Hematopoietic multipotent progenitor cell (in vitro differentiated cells): Measurements from ENCODE around the gene GDAP1L1. TPM values are rescaled to one million over a fixed set of nuclear protein-coding genes. Genes with fewer than 3 reads are reported as not detected.
A peak's percentile ranks its signal among the peaks of the same experiment; 100 is the strongest.

Experiments
- DNase-seq, 3 donors: peaks; one replicate each; pipeline ENCODE4 v3.0.0-alpha.2; 2011 to 2015; ENCODE audit warnings: low read depth in 2 of 3, low spot score in 2 of 3
- total RNA-seq: library from RNA; depleted of rRNA; stranded (reverse); fragments of >200 nt; gene quantifications from one replicate; pipeline ENCODE4 v1.2.3, GENCODE V29; 2012

Gene GDAP1L1
- not detected for total RNA-seq

DNA sequence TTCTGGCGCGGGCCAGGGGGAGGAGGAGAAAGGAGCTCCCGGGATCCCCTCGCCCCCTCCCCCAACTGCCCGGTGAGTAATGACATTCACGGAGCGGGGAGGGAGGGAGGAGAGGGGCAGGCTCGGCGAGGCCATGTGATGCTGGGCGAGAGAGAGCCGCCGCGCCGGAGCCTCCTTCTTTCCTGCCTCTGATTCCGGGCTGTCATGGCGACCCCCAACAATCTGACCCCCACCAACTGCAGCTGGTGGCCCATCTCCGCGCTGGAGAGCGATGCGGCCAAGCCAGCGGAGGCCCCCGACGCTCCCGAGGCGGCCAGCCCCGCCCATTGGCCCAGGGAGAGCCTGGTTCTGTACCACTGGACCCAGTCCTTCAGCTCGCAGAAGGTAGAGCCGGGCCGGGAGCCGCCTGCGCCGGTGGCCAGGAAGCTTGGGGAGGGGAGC lies at the start of gene GDAP1L1:
Gene GDAP1L1 (plus strand): TSS at position 178 of the 441 bp plus-strand sequence. CDS start 27 bp downstream, at position 205.
- DNase-seq, result no peak

DNA sequence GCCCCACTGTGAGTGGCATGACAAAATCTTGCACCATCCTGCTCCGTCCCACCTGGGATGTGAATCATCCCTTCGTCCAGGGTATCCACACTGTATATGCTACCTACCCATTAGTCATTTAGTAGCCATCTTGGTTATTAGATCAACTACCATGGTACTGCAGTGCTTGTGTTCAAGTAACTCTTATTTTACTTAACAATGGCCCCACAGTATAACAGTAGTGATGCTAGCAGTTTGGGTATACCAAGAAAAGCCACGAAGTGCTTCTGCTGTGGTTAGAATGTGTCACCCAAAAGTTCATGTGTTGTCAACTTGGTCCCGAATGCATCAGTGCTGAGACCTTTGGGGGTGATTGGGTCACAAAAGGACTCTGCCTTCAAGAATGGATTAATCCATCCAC lies 48.2 kb upstream of the GDAP1L1 start:
- no peak for DNase-seq

DNA sequence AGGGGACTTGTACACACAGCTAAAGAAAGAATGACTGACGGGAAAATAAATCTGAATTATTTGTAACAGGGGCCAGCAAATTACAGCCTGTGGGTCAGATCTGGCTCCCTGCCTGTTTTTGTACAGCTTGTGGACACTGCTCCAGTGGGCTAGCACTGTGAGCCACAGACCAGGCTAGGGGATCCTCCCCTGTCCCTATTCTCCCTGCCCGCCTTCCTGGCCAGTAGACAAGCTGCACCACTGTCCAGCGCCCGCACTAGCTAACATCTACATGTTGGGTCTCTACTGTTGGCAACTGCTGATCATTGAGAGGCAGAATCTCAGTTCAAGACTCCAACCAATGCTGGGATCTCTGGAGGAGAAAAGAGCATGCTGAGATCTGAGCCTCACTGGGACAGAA lies 47.2 kb upstream of the GDAP1L1 start:
- DNase-seq, result no peak

DNA sequence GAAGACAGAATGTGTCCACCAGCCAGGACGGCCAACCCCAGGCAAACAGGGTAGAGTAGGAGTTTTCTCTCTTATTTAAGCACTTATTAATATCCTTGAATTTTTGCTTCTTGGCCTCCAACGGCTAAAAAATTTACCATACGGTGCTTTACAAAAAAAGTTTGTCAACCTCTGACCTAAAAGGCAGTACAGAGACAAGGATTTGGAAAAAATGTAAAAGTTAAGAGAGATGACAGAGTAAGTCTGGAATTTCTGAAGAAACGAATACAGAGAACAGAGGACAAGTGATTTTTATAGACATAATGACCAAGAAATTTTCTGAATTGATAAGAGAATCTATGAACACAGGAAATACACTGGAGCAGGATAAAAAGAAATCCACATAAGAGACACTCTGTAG lies 46.7 kb upstream of the GDAP1L1 start:
- DNase-seq, result no peak

DNA sequence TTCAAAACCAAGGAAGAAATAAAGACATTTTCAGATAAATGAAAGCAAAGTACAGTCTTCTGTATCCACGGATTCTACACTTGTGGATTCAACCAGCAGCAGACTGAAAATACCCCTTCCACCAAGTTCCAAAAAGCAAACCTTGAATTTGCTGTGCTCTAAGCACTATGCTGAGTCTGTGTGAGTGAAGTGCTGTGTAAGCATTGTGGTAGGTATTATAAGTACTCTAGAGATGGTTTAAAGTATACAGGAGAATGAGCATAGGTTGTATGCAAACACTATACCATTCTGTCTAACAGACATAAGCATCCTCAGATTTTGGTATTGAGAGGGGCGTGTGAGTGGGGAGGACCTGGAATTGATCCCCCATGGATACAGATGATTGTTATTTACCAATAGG lies 46.1 kb upstream of the GDAP1L1 start:
- no peak for DNase-seq

DNA sequence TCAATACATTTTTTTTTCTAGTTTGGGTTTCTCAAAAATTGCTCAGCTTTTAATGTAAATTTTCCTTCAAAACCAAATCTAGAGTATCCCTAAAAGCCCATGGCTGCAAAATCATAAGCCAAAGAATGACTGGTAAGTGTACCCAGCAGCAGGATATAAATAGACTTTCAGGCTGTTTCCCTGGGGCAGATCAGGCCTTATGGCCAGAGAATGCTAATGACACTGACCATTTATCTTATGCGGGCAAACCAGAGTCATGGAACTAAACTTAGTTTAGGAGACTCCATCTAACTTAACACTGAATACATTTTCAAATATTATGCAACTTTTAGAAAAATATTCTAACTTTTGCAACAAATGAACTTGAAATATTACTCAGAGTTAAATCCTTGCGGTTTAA lies 43.9 kb upstream of the GDAP1L1 start:
- DNase-seq, result no peak

DNA sequence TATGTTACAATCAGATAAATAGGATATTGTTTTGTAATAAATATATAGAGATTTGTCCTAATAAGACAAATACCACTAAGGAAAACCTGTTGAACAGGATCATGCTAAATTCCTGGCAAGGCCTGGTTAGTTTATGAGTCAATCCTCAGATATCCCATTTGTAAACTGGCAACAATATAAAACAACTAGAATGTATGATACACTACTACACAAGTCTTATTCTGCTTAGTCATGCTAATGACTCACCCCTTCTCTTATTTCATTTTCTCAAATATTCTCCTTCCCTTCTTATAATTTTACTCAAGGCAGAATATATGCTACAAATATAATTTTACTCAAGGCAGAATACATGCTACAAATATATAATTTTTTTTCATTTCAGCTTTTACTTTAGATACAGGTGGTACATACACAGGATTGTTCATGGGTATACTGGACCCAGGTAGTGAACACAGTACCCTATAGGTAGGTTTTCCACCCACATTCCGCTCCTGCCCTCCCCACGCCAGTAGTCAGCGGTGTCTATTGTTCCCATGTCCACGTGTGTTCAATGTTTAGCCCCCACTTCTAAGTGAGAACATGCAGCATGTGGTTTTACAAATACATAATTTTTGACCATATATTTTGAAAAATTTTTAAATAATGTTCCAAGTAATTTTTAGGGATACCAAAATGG lies 42.8 kb upstream of the GDAP1L1 start:
- peak in 2 of 3 donors; percentile 36 to 51 for DNase-seq

DNA sequence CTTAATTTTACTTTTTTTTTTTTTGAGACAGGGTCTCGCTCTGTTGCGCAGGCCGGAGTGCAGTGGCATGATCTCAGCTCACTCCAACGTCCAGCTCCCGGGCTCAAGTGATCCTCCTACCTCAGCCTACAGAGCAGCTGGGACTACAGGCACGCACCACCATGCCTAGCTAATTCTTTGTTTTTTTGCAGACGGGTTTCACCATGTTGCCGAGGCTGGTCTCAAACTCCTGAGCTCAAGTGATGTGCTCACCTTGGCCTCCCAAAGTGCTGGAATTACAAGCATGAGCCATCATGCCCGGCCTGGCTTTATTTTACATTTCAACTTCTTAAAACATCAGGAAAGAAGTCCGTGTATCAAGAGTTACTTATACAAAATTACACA lies 42.3 kb upstream of the GDAP1L1 start:
- no peak for DNase-seq

DNA sequence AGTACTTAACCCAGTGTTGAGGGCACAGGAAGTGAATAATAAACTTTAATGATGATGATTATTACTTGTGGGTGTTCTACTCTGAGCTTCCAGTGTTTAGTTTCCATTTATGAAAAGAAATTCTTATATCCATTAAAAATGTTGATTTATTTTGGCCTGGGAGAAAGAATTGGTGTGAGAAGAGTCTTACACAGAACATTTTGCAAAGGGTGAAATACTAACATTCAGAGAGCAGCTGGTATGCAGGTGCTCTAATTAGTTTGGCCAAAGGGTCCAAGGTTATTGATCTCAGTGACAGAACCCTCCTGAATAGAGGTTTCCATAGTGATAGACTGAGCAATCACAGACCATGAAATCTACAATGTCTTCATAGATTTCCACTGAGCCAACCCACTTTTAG lies 41.0 kb upstream of the GDAP1L1 start:
- no peak for DNase-seq

DNA sequence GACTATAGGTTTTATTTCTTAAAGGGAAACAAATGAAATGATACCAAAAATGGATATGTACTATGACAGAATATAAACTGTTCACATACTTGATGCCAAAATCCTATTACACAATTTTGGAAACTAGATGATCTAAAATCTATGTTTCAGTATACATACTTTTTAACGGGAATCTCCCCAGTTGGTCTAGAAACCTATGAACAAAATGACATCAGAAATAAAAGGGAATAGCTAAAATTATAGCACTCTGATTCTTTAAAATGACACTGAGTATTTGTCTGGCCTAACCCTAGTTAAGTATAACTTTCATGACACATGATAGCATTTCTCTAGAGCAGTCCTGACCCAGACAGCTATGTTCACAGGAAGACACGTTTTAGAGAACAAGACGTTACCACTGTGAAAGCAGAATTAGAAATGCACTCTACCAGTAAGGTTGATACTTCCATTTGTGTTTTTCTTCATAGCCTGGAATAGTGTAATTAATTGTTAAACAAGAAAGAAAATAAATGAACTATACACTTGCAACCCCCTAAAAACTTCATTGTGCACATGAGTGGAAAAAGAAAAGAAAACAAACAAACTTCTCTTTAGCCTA lies 39.9 kb upstream of the GDAP1L1 start:
- no peak for DNase-seq

DNA sequence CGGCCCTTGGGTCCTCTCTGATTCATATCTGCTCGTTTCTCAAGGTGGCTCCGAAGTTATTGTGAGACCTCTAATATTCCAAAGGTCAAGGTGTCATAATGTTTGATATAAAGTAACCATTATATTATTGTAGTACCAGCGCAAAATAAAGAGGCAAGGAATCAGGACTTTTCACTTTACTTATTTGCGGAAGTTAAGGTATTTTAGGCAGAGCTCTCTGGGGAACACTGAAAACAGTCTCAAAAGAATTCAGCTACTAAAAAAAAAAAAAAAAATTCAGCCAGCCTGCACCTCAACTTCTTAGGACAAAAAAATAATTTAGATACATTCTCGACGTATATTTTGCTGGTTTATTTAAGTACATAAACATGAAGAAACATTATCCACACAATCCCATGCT lies 38.9 kb upstream of the GDAP1L1 start:
- no peak for DNase-seq

DNA sequence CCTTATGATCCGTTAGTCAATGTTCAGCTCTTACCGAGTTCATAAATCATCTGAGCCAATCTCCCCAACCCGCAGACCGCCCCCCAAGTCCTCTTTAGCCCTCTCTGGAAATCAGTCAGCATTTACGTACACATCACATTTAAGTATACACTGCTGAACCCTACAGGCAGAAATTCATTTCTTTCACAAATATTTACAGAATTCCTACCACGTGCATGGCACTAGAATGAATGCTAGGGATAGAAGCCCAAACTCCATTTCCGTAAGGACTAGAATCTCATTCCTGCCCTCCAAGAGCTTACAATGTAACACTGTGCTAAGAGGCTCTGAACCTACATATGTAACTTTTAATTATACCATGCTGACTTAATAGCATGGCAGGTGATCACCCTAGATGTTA lies 38.3 kb upstream of the GDAP1L1 start:
- DNase-seq, result peak in 2 of 3 donors; percentile 37 to 68

DNA sequence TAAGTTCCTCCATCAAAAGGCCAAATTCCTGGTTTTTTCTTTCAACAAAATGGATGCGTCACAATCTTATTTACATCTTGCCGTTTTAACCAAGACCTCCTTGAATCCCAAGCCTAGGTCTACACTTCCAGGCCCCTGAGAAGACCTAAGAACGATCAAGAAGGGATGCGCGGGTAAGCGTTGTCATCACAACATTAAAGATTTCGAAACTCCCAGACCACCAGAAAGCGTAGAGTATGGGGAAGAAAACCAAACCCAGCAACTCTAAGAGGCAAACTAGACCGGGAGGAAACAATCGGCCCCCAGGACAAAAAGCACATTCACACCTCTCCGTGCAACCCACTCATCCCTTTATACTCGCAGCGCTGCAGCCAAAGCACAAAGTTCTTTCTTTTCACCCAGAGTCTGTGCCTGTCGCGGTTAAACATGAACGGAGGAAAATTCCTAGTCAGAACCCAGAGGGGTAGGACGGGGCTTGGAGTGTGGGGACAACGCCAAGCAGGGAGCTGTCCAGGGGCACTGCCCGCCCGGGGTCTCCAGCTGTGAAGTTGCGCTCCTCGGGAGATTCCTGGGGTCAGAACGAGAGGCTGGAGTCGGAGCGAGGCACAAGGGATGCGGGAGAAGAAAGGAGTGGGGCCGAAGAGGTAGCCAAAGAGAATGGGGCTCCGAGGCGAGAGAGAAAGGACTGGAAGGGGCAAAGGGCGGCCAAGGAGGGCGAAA lies 37.3 kb upstream of the GDAP1L1 start:
- DNase-seq, result peak in 1 of 3 donors; percentile 28

DNA sequence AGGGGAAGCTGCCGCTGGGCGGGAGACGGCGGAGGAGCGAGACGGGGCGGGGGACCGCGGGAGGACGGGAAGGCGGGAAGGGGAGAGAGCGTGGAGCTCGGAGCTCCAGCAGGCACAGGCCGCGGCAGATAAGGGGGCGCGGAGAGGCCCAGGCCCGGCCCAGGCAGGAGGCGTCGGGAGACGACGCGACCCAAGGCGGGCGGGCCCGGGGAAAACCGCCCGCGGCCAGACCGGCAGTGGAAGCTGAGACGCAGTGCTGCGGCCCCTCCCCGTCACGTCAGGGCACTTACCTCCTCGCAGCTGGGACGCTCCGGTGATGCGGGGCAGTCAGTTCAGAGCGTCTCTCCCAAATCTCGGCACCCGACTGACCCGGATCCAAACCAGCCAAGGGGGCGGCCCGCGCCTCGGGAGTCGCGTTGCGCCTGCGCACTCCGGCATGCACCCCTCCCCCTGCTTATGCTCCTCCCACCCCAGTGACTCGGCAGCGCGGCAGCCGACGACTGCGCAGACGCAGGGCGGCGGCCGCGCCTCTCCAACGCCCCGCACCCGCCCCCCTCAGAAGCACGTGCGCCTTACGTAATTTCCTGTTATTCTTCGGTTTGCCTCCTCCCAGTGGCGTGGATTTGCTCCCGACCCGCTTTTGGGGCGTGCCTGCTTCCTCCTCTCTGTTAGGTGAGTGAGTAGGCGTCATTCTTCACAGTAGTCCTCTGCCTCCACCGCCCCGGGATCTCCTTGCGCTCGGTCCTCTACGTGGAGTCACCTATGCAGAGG lies 36.5 kb upstream of the GDAP1L1 start, which contains the start of gene OSER1:
Gene OSER1 (minus strand): TSS at position 366 of the 771 bp plus-strand sequence. CDS start 3,814 bp downstream, outside the sequence.
- DNase-seq, result peak; percentile 96 to 99 (median 98)

DNA sequence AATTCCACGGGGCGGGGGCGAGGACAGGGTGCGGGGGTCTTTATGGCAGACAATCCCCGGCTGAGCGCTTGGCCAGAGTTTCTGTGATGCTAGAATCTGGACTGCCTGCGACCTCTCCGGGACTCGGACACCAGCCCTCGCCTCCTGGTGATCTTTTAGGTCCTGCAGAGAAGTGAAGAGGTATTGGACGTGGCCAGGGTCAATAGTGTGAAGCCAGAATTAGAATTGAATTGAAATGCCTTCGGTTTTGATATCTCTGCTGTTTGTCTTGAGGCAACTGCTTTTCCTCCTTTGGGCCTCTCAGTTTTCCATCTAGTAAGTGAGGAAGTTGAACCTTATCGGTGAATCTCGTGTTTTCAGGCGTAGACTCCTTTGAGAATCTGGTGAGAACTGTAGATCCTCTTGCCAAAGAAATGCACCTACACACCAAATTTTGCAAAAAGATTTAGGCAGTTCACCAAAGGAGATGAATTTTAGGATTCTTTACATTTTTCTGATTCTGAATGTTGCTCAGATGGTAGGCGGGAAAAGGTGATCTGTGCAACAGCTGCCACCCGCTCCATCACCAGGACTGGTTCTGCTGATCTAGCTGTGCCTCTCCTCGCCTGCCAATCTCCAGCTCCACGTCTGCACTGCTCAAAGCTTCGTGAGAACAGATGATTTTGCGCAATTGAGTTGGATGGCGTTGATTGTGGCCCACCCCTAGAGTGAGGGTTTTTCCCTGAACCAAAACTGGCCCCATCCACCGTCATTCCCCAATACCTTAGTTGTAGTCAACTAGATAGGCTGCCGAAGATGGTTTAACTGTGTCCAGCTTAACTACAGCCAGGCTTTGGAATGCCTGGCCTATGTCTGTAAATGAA lies 35.7 kb upstream of the GDAP1L1 start:
- DNase-seq, result peak in 1 of 3 donors; percentile 34

DNA sequence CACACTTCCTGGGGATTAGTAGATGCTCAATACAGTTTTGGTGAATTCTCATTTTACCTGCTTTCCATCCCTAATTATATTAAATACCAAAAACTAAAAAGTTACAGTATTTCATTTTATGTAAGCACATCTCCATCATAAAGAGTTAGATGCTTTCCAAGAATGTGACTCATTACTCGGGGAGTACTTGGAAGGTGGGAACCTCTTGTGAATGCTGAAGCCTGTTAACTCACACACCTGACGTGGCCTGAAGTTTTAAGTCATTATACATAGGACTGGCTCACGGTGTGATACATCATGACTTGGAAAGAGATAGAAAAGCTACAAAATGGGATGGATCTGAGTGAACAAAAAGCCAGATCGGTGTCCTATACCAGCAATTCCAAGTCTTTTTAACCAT lies 34.3 kb upstream of the GDAP1L1 start:
- DNase-seq, result no peak

DNA sequence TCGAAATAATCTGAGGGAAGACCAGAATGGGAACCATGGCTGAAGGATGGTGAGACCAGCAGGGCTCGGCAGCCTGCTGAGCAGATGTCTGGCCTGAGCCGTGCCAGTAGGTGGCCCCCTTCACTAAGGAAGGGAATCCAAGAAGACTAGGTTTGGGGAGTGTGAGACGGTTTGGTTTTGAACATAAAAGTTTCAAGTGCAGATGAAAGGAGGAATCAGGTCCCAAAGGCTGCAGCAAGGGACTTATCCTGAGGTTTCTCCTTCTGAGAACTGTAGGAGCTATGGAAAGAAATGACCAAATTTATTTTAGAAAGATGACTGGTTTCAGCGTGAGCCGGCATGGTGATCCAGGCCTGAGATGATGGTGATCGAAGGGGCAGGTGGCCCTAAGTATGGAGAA lies 32.0 kb upstream of the GDAP1L1 start:
- DNase-seq, result peak in 2 of 3 donors; percentile 66 to 83

DNA sequence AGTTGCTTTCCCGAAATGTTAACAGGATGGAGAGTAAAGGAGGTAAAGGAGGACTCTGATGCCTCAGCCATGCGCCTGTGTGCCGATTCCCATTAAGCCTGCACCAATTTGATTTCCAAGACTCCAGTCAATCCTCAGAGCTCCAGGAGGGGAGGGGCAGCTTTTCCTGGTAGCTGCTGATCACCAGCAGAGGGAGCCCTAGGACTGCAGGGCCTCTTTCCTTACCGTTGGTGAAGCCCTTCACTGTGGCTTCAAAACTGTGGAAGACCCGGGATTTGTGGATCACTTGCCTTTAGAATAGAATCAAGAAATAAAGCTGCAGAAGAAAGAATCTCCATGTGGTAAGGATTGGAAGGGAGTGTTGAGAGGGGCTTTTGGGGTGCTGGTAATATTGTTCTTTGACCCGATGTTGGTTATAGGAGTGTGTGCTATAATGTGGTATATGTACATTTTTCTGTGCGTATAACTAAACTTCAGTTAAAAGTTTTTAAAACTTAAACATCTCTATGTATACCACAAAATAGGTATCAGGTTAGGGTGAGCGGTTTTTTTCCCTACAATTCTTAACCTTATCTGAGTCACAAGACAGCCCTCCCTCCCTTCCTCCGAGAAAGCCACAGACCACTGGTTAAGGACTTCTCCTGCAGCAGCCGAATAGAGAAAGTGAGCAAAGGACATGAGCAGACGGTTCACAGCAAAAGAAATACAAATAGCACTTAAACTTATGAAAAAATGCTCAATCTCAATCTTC lies 29.6 kb upstream of the GDAP1L1 start:
- peak; percentile 53 to 78 (median 64) for DNase-seq

DNA sequence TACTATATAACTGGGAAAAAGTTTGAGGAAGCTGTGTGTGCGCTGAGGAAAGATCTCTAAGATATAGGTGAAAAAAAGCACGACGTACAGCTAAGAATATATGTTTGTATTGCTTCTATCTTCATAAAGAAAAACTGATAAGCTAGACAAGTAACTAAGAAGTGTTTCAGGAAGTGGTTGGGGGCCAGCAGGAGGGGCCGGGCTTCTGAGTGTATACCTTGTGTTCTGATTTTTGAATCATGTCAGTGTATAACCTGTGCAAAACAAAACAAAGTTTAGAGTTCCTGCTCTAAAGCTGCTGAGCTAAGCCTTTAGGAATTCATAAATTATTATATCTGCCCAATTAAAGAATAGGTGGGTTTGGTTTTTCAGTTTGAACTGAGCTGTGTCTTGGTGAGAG lies 28.7 kb upstream of the GDAP1L1 start:
- no peak for DNase-seq
